Endothelial cell of umbilical vein (primary cell): ENCODE measurements around the gene ALDH7A1.

Experiments
- EZH2 ChIP-seq: IDR thresholded peaks from 2 replicates; pipeline ENCODE4 v1.6.1; 2012; ENCODE audit warnings: borderline replicate concordance, low read depth, mild to moderate bottlenecking, moderate library complexity, low read length, inconsistent platforms; ENCODE audit not compliant: severe bottlenecking
- FOS ChIP-seq: IDR thresholded peaks from 2 replicates; pipeline ENCODE4 v1.6.1; 2011; ENCODE audit warnings: mild to moderate bottlenecking, low read length, moderate library complexity, borderline replicate concordance; ENCODE audit not compliant: insufficient read depth
- JUN ChIP-seq: IDR thresholded peaks from 2 replicates; pipeline ENCODE4 v1.6.1; 2011; ENCODE audit warnings: borderline replicate concordance, low read depth; ENCODE audit not compliant: insufficient read length, insufficient read depth
- MAX ChIP-seq: IDR thresholded peaks from 2 replicates; pipeline ENCODE4 v1.6.1; 2011; ENCODE audit not compliant: insufficient read depth, insufficient read length
- MYC ChIP-seq: IDR thresholded peaks from one replicate; pipeline ENCODE4 v1.6.1; 2011; ENCODE audit warnings: mild to moderate bottlenecking, low read depth, low read length
- POLR2A ChIP-seq: IDR thresholded peaks from 2 replicates; pipeline ENCODE4 v1.6.1; 2012; ENCODE audit warnings: low read depth, mild to moderate bottlenecking, control low read depth, low read length
- POLR2AphosphoS5 ChIP-seq: IDR thresholded peaks from 2 replicates; pipeline ENCODE4 v1.6.1; 2012; ENCODE audit warnings: low read depth, mild to moderate bottlenecking, control low read depth, low read length, moderate library complexity; ENCODE audit not compliant: insufficient read depth
- TF ChIP-seq, protein P1 (sequence below), 2 donors: IDR thresholded peaks; 1 replicate in 1 of 2; 2 replicates in 1 of 2; pipeline ENCODE4 v1.5.1; 2011; ENCODE audit warnings: low read length in 2 of 2, mild to moderate bottlenecking in 2 of 2, moderate library complexity in 2 of 2, control low read depth in 1 of 2, inconsistent platforms in 1 of 2, low read depth in 1 of 2; ENCODE audit not compliant: insufficient read depth in 1 of 2; ENCODE audit errors: extremely low read depth in 1 of 2

DNA sequence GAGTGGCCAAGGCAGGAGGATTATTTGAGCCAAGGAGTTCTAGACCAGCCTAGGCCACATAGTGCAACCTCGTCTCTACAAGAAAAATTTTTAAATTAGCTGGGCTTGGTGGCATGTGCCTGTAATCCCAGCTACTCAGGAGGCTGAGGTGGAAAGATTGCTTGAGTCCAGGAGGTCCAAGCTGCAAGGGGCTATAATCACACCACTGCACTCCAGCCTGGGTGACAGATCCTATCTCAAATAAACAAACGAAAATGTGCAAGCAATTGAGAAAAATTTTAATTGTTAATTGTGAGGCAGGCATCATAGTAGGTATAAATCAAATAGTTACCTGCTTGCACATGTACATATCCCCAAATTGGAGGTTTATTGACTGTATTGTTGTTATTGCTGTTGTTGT, 15.3 kb downstream of the ALDH7A1 start:
- TF ChIP-seq, protein P1, sequence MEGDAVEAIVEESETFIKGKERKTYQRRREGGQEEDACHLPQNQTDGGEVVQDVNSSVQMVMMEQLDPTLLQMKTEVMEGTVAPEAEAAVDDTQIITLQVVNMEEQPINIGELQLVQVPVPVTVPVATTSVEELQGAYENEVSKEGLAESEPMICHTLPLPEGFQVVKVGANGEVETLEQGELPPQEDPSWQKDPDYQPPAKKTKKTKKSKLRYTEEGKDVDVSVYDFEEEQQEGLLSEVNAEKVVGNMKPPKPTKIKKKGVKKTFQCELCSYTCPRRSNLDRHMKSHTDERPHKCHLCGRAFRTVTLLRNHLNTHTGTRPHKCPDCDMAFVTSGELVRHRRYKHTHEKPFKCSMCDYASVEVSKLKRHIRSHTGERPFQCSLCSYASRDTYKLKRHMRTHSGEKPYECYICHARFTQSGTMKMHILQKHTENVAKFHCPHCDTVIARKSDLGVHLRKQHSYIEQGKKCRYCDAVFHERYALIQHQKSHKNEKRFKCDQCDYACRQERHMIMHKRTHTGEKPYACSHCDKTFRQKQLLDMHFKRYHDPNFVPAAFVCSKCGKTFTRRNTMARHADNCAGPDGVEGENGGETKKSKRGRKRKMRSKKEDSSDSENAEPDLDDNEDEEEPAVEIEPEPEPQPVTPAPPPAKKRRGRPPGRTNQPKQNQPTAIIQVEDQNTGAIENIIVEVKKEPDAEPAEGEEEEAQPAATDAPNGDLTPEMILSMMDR (IDR thresholded peaks at IDR 0.05; ENCODE audit: extremely low read depth in 1 of 2, insufficient read depth in 1 of 2, low read depth in 1 of 2, low read length in 2 of 2) = no peak
- TF ChIP-seq MAX (no peak), POLR2AphosphoS5 (no peak), JUN (no peak), POLR2A (no peak), EZH2 (no peak), MYC (no peak), FOS (no peak)
